ENCODE measurements around the gene PALM3.

DNA sequence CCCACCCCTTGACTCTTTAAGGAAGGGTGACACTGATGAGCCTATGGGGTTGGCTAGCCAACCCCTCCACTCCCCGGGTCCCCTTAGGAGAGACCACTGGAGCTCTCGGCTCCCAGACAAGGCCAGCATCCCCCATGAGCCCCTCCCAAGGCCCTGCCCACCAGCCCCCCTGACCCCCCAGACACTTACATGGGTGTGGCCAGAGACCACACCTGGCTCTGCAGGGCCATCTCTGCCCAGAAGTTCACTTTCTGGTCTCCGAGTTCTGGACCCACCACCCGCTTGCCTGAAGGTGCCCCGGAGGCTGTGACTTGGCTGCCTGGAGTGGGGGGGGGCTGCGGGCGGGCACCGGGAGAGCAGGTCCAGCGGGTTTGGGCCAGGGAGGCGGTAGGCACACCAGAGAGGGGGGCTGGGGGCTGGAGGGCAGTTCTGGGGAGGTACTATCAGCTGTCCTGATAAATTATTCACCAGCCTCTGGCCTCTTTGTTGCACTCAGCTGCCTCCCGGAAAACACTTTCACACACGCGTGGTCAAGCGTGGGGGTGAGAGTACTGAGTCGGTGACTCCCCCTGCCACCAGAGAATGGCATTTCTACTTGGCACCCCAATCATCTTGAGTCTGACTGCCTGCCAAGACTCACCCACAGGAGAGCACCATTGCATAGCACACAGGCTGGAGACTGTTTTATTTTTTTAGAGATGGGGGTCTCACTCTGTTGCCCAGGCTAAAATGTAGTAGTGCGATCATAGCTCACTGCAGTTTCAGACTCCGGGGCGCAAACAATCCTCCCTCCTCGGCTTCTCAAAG, at the start of gene PALM3:
- TF ChIP-seq, protein P1, sequence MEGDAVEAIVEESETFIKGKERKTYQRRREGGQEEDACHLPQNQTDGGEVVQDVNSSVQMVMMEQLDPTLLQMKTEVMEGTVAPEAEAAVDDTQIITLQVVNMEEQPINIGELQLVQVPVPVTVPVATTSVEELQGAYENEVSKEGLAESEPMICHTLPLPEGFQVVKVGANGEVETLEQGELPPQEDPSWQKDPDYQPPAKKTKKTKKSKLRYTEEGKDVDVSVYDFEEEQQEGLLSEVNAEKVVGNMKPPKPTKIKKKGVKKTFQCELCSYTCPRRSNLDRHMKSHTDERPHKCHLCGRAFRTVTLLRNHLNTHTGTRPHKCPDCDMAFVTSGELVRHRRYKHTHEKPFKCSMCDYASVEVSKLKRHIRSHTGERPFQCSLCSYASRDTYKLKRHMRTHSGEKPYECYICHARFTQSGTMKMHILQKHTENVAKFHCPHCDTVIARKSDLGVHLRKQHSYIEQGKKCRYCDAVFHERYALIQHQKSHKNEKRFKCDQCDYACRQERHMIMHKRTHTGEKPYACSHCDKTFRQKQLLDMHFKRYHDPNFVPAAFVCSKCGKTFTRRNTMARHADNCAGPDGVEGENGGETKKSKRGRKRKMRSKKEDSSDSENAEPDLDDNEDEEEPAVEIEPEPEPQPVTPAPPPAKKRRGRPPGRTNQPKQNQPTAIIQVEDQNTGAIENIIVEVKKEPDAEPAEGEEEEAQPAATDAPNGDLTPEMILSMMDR (conservative IDR thresholded peaks at IDR 0.05; ENCODE audit: low read length), result no peak
- no peak for TF ChIP-seq EZH2phosphoT487 (IDR thresholded peaks at IDR 0.05; ENCODE audit: borderline replicate concordance, low read depth, low read length)

Measured in OCI-LY7 (cell line).